GM06990 (cell line): ENCODE measurements around the gene CALR.
"Not testable (repeated sequence)": the region's sequence is repeated elsewhere in the genome, so short reads cannot be mapped to it uniquely, and the experiment has no call there.

Experiments
- DNase-seq: peaks from one replicate; pipeline ENCODE4 v3.0.0-alpha.2; 2011; ENCODE audit not compliant: insufficient read length; ENCODE audit errors: extremely low read depth
- H3K27me3 ChIP-seq: replicated peaks from 2 replicates; pipeline ENCODE4 v1.6.0; 2011; ENCODE audit warnings: low read length; ENCODE audit not compliant: control insufficient read depth, insufficient read depth
- H3K36me3 ChIP-seq: 2 replicates; pipeline ENCODE4 v1.5.1; 2011; ENCODE audit warnings: low read length; ENCODE audit not compliant: control insufficient read depth, insufficient read depth
- H3K4me3 ChIP-seq: replicated peaks from 2 replicates; pipeline ENCODE4 v1.5.1; 2011; ENCODE audit warnings: low read depth, mild to moderate bottlenecking, control low read depth, low read length
- CTCF ChIP-seq: IDR thresholded peaks from 2 replicates; pipeline ENCODE4 v1.5.1; 2011; ENCODE audit warnings: low read length, control low read depth, mild to moderate bottlenecking, inconsistent platforms; ENCODE audit not compliant: insufficient read depth, poor library complexity, severe bottlenecking

Gene CALR

GRCh38 chr19:12937927-12938778 lies at the start of gene CALR:
Gene CALR, plus strand, starts transcription at chr19:12938609. Its CDS starts 71 bp downstream, at chr19:12938680.
- H3K36me3 ChIP-seq: peaks cover 27% of the 10 kb centered on the region
- peak within 1 kb of the TSS; percentile 99 for H3K4me3 ChIP-seq
- peak; percentile 98 for DNase-seq
- TF ChIP-seq CTCF: no peak
- no peaks in the 10 kb centered on the region for H3K27me3 ChIP-seq

- H3K36me3 ChIP-seq, H3K27me3 ChIP-seq, DNase-seq: not testable (repeated sequence)
- peak overlapping the region; percentile 60 for H3K4me3 ChIP-seq
These were observed 48.1 kb upstream of the CALR start for GRCh38 chr19:12890299-12890786.

- peaks cover 5% of the 10 kb centered on the region for H3K36me3 ChIP-seq
- DNase-seq: peak; percentile 90
- H3K27me3 ChIP-seq: no peaks in the 10 kb centered on the region
- H3K4me3 ChIP-seq: peak within 1 kb of the TSS; percentile 98
- no peak for TF ChIP-seq CTCF
These were observed 47.4 kb upstream of the CALR start, which contains the start of gene GCDH for GRCh38 chr19:12890787-12891552. Gene GCDH, plus strand, starts transcription at chr19:12891160. Its CDS starts 145 bp downstream, at chr19:12891305.

DNA sequence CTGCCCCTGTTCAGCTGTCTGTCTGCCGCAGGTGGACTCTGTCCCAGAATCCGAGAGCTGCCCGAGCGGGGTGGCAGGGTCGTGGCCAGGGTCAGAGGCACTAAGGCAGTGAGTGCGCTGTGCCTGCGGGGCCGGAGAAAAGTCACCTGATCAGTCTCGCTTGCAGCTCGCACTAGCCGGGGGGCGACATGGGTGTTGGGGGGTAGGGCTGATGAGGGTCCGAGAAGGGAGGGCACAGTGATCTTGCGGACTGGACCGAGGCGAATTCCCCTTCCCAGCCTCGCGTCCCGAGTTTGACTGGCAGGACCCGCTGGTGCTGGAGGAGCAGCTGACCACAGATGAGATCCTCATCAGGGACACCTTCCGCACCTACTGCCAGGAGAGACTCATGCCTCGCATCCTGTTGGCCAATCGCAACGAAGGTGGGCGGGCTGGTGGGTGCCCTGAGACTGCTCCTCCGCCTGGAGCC lies 46.8 kb upstream of the CALR start:
- Histone ChIP-seq H3K27me3 (no peaks in the 10 kb centered on the region), H3K36me3 (peaks cover 10% of the 10 kb centered on the region), H3K4me3 (peak overlapping the region; percentile 98)
- no peak for TF ChIP-seq CTCF
- DNase-seq: no peak

DNA sequence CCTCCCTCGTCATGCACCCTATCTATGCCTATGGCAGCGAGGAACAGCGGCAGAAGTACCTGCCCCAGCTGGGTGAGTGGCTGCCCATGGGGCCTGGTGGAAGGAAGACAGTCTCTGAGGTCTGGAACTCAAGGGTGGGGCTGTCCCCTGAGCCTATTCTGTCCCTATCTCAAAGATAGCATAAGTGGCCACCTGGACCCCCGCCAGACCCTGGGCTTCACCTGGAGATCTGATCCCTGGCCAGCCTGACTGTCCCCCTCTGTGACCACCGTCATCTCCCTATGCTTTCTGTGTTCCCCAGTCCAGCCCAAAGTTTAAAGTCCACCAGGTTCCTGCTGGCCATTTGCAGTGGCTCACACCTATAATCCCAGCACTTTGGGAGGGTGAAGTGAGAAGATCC lies 44.8 kb upstream of the CALR start:
- Histone ChIP-seq H3K36me3 (peaks cover 22% of the 10 kb centered on the region), H3K27me3 (no peaks in the 10 kb centered on the region), H3K4me3 (no peak overlapping the region)
- no peak for DNase-seq
- no peak for TF ChIP-seq CTCF

DNA sequence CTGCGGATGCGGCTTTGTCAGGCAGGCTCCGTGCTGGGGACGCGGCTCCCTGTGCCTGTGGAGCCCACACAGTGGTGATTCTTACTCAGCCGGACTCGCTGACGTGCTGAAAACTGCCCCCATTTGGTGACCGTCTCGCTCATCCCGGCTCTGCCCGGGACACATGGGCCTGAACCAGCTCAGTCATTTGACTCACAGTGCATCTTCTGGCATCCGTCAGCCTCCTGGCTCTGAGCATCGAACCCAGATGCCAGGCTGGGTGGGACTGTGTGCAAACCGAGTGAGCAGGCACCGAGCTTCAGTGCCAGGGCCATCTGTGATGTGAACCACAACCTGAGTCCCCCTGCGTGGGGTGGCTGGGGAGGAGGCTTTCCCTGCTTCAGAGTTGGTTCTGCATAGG lies 41.9 kb upstream of the CALR start:
- Histone ChIP-seq H3K27me3 (no peaks in the 10 kb centered on the region), H3K4me3 (no peak overlapping the region), H3K36me3 (peaks cover 22% of the 10 kb centered on the region)
- no peak for DNase-seq
- no peak for TF ChIP-seq CTCF
